ENCODE data around the gene NHERF2.

Gene NHERF2

DNA sequence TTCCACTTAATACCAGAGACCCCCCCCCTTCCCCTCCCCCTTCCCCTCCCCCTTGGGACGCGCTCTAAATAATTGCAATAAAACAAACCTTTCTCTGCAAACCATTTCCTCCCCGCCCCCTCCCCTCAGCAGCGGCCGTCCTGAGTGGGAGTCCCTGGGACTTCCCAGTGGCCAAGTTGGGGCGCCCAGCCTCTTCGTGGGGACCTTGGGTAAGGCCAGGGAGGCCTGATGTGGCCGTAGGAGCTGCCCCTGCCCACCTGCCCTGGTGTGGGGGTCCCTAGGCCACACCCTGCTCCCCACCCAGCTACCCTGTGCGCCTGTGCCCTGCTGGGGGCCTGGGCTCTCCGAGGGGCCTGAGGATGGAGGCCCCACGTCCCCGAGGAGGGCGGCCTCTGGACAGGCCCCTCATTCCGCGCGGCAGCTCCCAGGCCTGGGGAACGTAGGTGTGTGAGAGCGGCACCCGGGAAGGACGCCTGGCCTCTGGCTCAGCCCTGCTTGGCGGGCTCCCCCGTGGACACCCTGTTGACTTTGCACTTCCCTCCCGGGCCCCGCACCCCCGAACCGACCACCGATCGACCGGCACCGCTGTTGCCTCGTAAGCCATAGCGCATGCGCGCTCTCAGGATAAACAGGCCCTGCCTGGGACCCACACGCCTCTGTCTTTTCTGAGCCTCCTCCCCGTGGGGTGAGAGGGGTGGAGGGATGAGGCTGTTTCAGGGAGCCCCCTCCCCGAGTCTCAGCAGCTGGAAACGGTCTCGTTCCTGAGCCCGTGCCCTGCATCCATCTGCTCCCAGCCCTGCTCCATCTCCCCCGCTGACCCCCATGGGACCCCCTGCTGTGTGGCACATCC lies 11.9 kb downstream of the NHERF2 start:
- TF ChIP-seq CEBPB (IDR thresholded peaks at IDR 0.05) (no peak), EGR1 (IDR thresholded peaks at IDR 0.05) (no peak), FOXM1 (IDR thresholded peaks at IDR 0.05; ENCODE audit: borderline replicate concordance, low read depth) (no peak), TCF12 (IDR thresholded peaks at IDR 0.05; ENCODE audit: low read depth) (no peak), EP300 (IDR thresholded peaks at IDR 0.05; ENCODE audit: borderline replicate concordance) (no peak), TAF1 (IDR thresholded peaks at IDR 0.05; ENCODE audit: low read depth) (no peak), RAD21 (IDR thresholded peaks at IDR 0.05; ENCODE audit: low read depth) (no peak), ZBTB7A (IDR thresholded peaks at IDR 0.05; ENCODE audit: low read depth) (no peak; the same call in 1 of the 2 replicates), NFIC (IDR thresholded peaks at IDR 0.05) (no peak), CREB1 (IDR thresholded peaks at IDR 0.05; ENCODE audit: low read depth) (no peak), YY1 (IDR thresholded peaks at IDR 0.05; ENCODE audit: low read depth) (no peak), TEAD4 (IDR thresholded peaks at IDR 0.05) (no peak)
- TF ChIP-seq, protein P1, sequence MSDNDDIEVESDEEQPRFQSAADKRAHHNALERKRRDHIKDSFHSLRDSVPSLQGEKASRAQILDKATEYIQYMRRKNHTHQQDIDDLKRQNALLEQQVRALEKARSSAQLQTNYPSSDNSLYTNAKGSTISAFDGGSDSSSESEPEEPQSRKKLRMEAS (IDR thresholded peaks at IDR 0.05) = no peak
- TF ChIP-seq, protein P2, sequence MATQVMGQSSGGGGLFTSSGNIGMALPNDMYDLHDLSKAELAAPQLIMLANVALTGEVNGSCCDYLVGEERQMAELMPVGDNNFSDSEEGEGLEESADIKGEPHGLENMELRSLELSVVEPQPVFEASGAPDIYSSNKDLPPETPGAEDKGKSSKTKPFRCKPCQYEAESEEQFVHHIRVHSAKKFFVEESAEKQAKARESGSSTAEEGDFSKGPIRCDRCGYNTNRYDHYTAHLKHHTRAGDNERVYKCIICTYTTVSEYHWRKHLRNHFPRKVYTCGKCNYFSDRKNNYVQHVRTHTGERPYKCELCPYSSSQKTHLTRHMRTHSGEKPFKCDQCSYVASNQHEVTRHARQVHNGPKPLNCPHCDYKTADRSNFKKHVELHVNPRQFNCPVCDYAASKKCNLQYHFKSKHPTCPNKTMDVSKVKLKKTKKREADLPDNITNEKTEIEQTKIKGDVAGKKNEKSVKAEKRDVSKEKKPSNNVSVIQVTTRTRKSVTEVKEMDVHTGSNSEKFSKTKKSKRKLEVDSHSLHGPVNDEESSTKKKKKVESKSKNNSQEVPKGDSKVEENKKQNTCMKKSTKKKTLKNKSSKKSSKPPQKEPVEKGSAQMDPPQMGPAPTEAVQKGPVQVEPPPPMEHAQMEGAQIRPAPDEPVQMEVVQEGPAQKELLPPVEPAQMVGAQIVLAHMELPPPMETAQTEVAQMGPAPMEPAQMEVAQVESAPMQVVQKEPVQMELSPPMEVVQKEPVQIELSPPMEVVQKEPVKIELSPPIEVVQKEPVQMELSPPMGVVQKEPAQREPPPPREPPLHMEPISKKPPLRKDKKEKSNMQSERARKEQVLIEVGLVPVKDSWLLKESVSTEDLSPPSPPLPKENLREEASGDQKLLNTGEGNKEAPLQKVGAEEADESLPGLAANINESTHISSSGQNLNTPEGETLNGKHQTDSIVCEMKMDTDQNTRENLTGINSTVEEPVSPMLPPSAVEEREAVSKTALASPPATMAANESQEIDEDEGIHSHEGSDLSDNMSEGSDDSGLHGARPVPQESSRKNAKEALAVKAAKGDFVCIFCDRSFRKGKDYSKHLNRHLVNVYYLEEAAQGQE (IDR thresholded peaks at IDR 0.05; ENCODE audit: low read depth) = no peak
- TF ChIP-seq, protein P3, sequence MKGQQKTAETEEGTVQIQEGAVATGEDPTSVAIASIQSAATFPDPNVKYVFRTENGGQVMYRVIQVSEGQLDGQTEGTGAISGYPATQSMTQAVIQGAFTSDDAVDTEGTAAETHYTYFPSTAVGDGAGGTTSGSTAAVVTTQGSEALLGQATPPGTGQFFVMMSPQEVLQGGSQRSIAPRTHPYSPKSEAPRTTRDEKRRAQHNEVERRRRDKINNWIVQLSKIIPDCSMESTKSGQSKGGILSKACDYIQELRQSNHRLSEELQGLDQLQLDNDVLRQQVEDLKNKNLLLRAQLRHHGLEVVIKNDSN (IDR thresholded peaks at IDR 0.05) = no peak

DNA sequence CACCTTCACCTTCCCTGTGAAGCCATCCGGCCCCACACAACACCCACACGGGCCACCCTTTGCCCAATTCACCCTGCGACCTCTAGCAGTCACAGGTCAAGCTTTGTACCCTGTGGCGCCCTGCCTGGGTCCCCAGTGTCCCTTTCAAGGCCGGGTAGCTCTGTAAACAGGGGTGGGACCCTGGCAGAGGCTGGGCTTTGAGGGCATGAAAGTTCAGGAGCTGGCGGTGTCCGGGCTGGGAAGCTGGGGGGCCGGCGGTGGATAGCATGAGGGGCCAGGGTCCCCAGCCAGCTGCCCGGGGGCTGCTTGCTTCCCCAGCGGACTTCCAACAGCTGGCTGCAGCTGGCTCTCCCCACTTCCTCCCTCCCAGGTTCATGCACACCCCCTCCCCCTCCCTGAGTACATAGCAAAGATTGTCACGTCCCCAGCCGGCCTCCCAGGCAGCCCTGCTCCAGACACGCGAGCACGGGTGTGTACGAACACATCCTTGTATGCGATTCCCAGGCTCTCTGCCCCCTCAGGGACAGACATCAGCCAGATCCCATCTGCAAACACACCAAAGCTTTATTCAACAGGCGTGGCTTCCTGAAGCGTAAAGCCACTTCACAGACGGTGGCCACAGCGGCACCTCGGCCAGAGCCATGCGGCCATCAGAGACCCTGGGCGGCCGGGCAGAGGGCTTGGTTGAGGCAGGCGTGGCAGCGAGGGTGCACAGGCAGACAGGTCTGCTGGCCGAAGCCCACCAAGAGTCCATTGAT lies 12.8 kb downstream of the NHERF2 start:
- no peak for TF ChIP-seq EP300 (IDR thresholded peaks at IDR 0.05; ENCODE audit: borderline replicate concordance)
- TF ChIP-seq, protein P3 (IDR thresholded peaks at IDR 0.05) = no peak
- no peak for TF ChIP-seq ZBTB7A (IDR thresholded peaks at IDR 0.05; ENCODE audit: low read depth)
- no peak for TF ChIP-seq YY1 (IDR thresholded peaks at IDR 0.05; ENCODE audit: low read depth)
- TF ChIP-seq CEBPB (IDR thresholded peaks at IDR 0.05) = no peak
- no peak for TF ChIP-seq NFIC (IDR thresholded peaks at IDR 0.05)
- TF ChIP-seq TAF1 (IDR thresholded peaks at IDR 0.05; ENCODE audit: low read depth) = no peak
- TF ChIP-seq, protein P2 (IDR thresholded peaks at IDR 0.05; ENCODE audit: low read depth) = no peak
- TF ChIP-seq TCF12 (IDR thresholded peaks at IDR 0.05; ENCODE audit: low read depth) = no peak
- no peak for TF ChIP-seq EGR1 (IDR thresholded peaks at IDR 0.05)
- TF ChIP-seq, protein P1 (IDR thresholded peaks at IDR 0.05) = no peak
- TF ChIP-seq CREB1 (IDR thresholded peaks at IDR 0.05; ENCODE audit: low read depth) = no peak
- no peak for TF ChIP-seq RAD21 (IDR thresholded peaks at IDR 0.05; ENCODE audit: low read depth)

DNA sequence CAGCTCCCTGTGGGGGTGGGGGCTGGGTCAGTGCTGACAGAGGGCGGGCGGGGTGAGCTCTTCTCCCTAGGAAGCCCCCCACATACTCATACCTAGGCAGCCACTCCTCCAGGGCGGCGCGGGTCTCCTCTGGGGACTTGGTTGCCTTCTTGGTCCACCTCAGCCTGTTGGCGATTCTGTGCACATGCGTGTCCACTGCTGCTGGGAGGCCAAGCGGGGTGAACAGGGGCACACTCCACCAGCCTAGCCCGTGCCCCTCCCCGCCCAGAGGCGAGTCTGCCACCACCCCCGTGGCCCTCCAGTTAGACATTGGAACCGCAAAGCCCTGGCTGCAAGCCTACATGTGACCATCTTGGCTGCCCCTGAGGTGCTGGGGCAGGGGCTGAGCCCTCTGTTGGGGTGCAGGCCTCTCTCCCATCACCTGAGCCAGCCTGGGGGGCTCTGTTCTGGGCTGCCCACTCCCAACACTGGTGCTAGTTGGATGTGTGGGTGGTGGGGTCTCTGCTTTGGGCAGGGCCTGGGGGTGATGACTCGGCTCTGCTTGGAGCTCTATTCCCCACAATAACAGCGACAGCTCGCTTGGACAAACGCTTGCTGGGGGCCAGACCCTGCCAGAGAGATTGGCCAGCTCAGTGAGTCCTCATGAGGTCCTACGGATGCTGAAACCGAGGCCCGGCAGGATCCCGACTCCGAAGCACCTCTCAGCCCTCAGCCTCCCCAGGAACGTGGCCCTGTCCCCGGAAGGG lies 13.5 kb downstream of the NHERF2 start:
- no peak for TF ChIP-seq ZBTB7A (IDR thresholded peaks at IDR 0.05; ENCODE audit: low read depth)
- no peak for TF ChIP-seq EGR1 (IDR thresholded peaks at IDR 0.05)
- no peak for TF ChIP-seq TCF12 (IDR thresholded peaks at IDR 0.05; ENCODE audit: low read depth)
- TF ChIP-seq, protein P2 (IDR thresholded peaks at IDR 0.05; ENCODE audit: low read depth) = no peak
- no peak for TF ChIP-seq RAD21 (IDR thresholded peaks at IDR 0.05; ENCODE audit: low read depth)
- TF ChIP-seq YY1 (IDR thresholded peaks at IDR 0.05; ENCODE audit: low read depth) = no peak
- no peak for TF ChIP-seq CREB1 (IDR thresholded peaks at IDR 0.05; ENCODE audit: low read depth)

All from Ishikawa (cell line).